Astrocyte (in vitro differentiated cells and primary cell): ENCODE data around the gene BCR. TPM values are rescaled to one million over a fixed set of nuclear protein-coding genes. Genes with fewer than 3 reads are reported as not detected.
A peak's percentile ranks its signal among the peaks of the same experiment; 100 is the strongest.
"Not testable (repeated sequence)": the region's sequence is repeated elsewhere in the genome, so short reads cannot be mapped to it uniquely, and the experiment has no call there.

Source experiments
- DNase-seq: peaks from one replicate; pipeline ENCODE4 v3.0.0-alpha.2; 2010; ENCODE audit warnings: low read depth
- FAIRE-seq: peaks from 2 replicates; lab custom pipeline; 2011; peaks lifted over from hg19 to GRCh38; lab: Jason Lieb, UNC
- H2AFZ ChIP-seq: 2 replicates; pipeline ENCODE4 v1.6.0; 2012; ENCODE audit warnings: low read depth, low read length, inconsistent platforms
- H3K27ac ChIP-seq: 2 replicates; pipeline ENCODE4 v1.5.1; 2011; ENCODE audit warnings: low read depth, low read length, inconsistent platforms
- H3K27me3 ChIP-seq: 2 replicates; pipeline ENCODE4 v1.6.0; 2011; ENCODE audit warnings: low read length, inconsistent platforms; ENCODE audit not compliant: insufficient read depth
- H3K36me3 ChIP-seq: 2 replicates; pipeline ENCODE4 v1.5.1; 2011; ENCODE audit warnings: low read length, inconsistent platforms; ENCODE audit not compliant: insufficient read depth
- H3K4me1 ChIP-seq: 2 replicates; pipeline ENCODE4 v1.5.1; 2011; ENCODE audit warnings: low read length, inconsistent platforms; ENCODE audit not compliant: insufficient read depth
- H3K4me2 ChIP-seq: 2 replicates; pipeline ENCODE4 v1.6.0; 2012; ENCODE audit warnings: low read length, inconsistent platforms
- H3K4me3 ChIP-seq: 2 replicates; pipeline ENCODE4 v1.5.1; 2011; ENCODE audit warnings: low read depth, mild to moderate bottlenecking, low read length, inconsistent platforms; ENCODE audit not compliant: insufficient read depth
- H3K79me2 ChIP-seq: 2 replicates; pipeline ENCODE4 v1.6.0; 2012; ENCODE audit warnings: mild to moderate bottlenecking, low read length, inconsistent platforms; ENCODE audit not compliant: insufficient read depth
- H3K9ac ChIP-seq: 2 replicates; pipeline ENCODE4 v1.6.0; 2012; ENCODE audit warnings: mild to moderate bottlenecking, low read length, inconsistent platforms
- H3K9me3 ChIP-seq: 2 replicates; pipeline ENCODE4 v1.5.1; 2012; ENCODE audit warnings: low read depth, mild to moderate bottlenecking, low read length, inconsistent platforms; ENCODE audit not compliant: insufficient read depth
- H4K20me1 ChIP-seq: 2 replicates; pipeline ENCODE4 v1.6.0; 2012; ENCODE audit warnings: low read length, inconsistent platforms; ENCODE audit not compliant: insufficient read depth
- H3K27ac Mint-ChIP-seq: one replicate; pipeline ENCODE4 v1.8.0; 2021; ENCODE audit warnings: mild to moderate bottlenecking, mixed read lengths; ENCODE audit not compliant: unreplicated experiment
- H3K27me3 Mint-ChIP-seq: one replicate; pipeline ENCODE4 v1.8.0; 2021; ENCODE audit warnings: low read depth, mixed read lengths; ENCODE audit not compliant: unreplicated experiment
- H3K36me3 Mint-ChIP-seq: one replicate; pipeline ENCODE4 v1.8.0; 2021; ENCODE audit warnings: low read depth, mixed read lengths; ENCODE audit not compliant: unreplicated experiment
- H3K4me1 Mint-ChIP-seq: one replicate; pipeline ENCODE4 v1.8.0; 2021; ENCODE audit warnings: low read depth, mixed read lengths; ENCODE audit not compliant: unreplicated experiment
- H3K4me3 Mint-ChIP-seq: one replicate; pipeline ENCODE4 v1.8.0; 2021; ENCODE audit warnings: mild to moderate bottlenecking, moderate library complexity, mixed read lengths; ENCODE audit not compliant: unreplicated experiment
- H3K9me3 Mint-ChIP-seq: one replicate; pipeline ENCODE4 v1.8.0; 2021; ENCODE audit warnings: mild to moderate bottlenecking, mixed read lengths; ENCODE audit not compliant: unreplicated experiment
- CTCF ChIP-seq: IDR thresholded peaks from 2 replicates; pipeline ENCODE4 v1.5.1; 2011; ENCODE audit warnings: low read depth, mild to moderate bottlenecking, inconsistent platforms, low read length, moderate library complexity; ENCODE audit not compliant: insufficient read depth
- EZH2 ChIP-seq: IDR thresholded peaks from 2 replicates; pipeline ENCODE4 v1.6.1; 2012; ENCODE audit warnings: mild to moderate bottlenecking, low read length, inconsistent platforms; ENCODE audit not compliant: insufficient read depth
- total RNA-seq: library from RNA; stranded (reverse); gene quantifications from 2 replicates; pipeline ENCODE4 v1.2.1, GENCODE V29; 2021

BCR gene
- total RNA-seq, 1 donor from 2014 or later = 48.9 TPM

GRCh38 chr22:23313791-23314567 lies 133.7 kb downstream of the BCR start:
- H3K4me3 ChIP-seq = no peak overlapping the region
- no peak overlapping the region for H3K27ac ChIP-seq
- H3K4me2 ChIP-seq = no peak overlapping the region
- Mint-ChIP-seq H3K36me3 (peaks cover 3% of the 10 kb centered on the region), H3K27me3 (no peaks in the 10 kb centered on the region), H3K27ac (no peak overlapping the region), H3K4me3 (no peak overlapping the region), H3K4me1 (peaks cover 2% of the 10 kb centered on the region), H3K9me3 (no peaks in the 10 kb centered on the region)
- no peak overlapping the region for H2AFZ ChIP-seq
- H4K20me1 ChIP-seq = no peaks in the 10 kb centered on the region
- H3K9me3 ChIP-seq = no peaks in the 10 kb centered on the region
- no peaks in the 10 kb centered on the region for H3K27me3 ChIP-seq
- DNase-seq (no peak), FAIRE-seq (no peak)
- no peaks in the 10 kb centered on the region for H3K36me3 ChIP-seq
- no peak overlapping the region for H3K9ac ChIP-seq
- H3K4me1 ChIP-seq = peaks cover 3% of the 10 kb centered on the region
- TF ChIP-seq EZH2 (no peak), CTCF (no peak)
- no peaks in the 10 kb centered on the region for H3K79me2 ChIP-seq

- Histone ChIP-seq H3K79me2 (no peaks in the 10 kb centered on the region), H4K20me1 (no peaks in the 10 kb centered on the region), H3K4me2 (peak overlapping the region; percentile 22), H2AFZ (no peak overlapping the region), H3K4me1 (peaks cover 3% of the 10 kb centered on the region), H3K36me3 (no peaks in the 10 kb centered on the region), H3K27me3 (no peaks in the 10 kb centered on the region), H3K9ac (peak overlapping the region; percentile 27), H3K4me3 (no peak overlapping the region), H3K27ac (no peak overlapping the region), H3K9me3 (no peaks in the 10 kb centered on the region)
- H3K4me3 Mint-ChIP-seq = no peak overlapping the region
- DNase-seq (peak; percentile 62), FAIRE-seq (no peak)
- H3K27me3 Mint-ChIP-seq = no peaks in the 10 kb centered on the region
- H3K27ac Mint-ChIP-seq = no peak overlapping the region
- no peaks in the 10 kb centered on the region for H3K9me3 Mint-ChIP-seq
- TF ChIP-seq EZH2 = no peak
- TF ChIP-seq CTCF = peak; percentile 57
- H3K36me3 Mint-ChIP-seq = peaks cover 3% of the 10 kb centered on the region
- peaks cover 1% of the 10 kb centered on the region for H3K4me1 Mint-ChIP-seq
These were observed 135.1 kb downstream of the BCR start for GRCh38 chr22:23315341-23315917.

GRCh38 chr22:23316596-23316995 lies 136.3 kb downstream of the BCR start:
- not testable (repeated sequence) for FAIRE-seq, H3K4me3 Mint-ChIP-seq, H3K27ac Mint-ChIP-seq, H2AFZ ChIP-seq, H3K79me2 ChIP-seq, H3K27ac ChIP-seq, H3K4me1 Mint-ChIP-seq, DNase-seq, H3K4me2 ChIP-seq, H3K4me1 ChIP-seq, H3K9me3 ChIP-seq, H3K36me3 ChIP-seq, H3K36me3 Mint-ChIP-seq, H3K4me3 ChIP-seq, H3K27me3 ChIP-seq, H3K9me3 Mint-ChIP-seq, H3K9ac ChIP-seq, H3K27me3 Mint-ChIP-seq, H4K20me1 ChIP-seq

GRCh38 chr22:23318316-23318715 lies 138.0 kb downstream of the BCR start:
- not testable (repeated sequence) for H3K9ac ChIP-seq, H3K4me1 ChIP-seq, FAIRE-seq, H4K20me1 ChIP-seq, H3K27me3 Mint-ChIP-seq, H3K4me2 ChIP-seq, H3K9me3 Mint-ChIP-seq, H3K27ac Mint-ChIP-seq, H3K4me1 Mint-ChIP-seq, H3K27me3 ChIP-seq, H3K27ac ChIP-seq, H3K4me3 ChIP-seq, H3K36me3 Mint-ChIP-seq, H3K79me2 ChIP-seq, H3K9me3 ChIP-seq, H2AFZ ChIP-seq, H3K36me3 ChIP-seq, H3K4me3 Mint-ChIP-seq, DNase-seq
